Right lobe of liver (tissue), 4 donors: ENCODE data around the gene KLHDC7B.

Experiments
- CTCF ChIP-seq, 4 donors: fragments of 200-600 bp in 3 of 4; fragments of 450-650 bp in 1 of 4; IDR thresholded peaks; one replicate each; pipeline versions ENCODE4 v1.5.1 to v1.8.0; 2016 to 2022; ENCODE audit warnings: antibody characterized with exemption in 4 of 4, mild to moderate bottlenecking in 2 of 4
- POLR2A ChIP-seq: fragments of 450-650 bp; IDR thresholded peaks from one replicate; pipeline ENCODE4 v1.6.1; 2017; ENCODE audit warnings: antibody characterized with exemption, mild to moderate bottlenecking
- donor health status: DM: no; HTN: no; CAD: no.
- donor health status: DM: no; HTN: no; CAD: no.
- donor health status: DM: no; HTN: yes; CAD: no.

- TF ChIP-seq CTCF (IDR thresholded peaks at IDR 0.05) (no peak), POLR2A (no peak)
Measured at GRCh38 chr22:50572965-50573364, 27.3 kb downstream of the KLHDC7B start.
